Transverse colon (tissue), 4 donors: ENCODE data around the gene TLDC2. TPM values are rescaled to one million over a fixed set of nuclear protein-coding genes. Genes with fewer than 3 reads are reported as not detected.

ENCODE experiments used
- DNase-seq: peaks from one replicate; pipeline ENCODE4 v3.0.0-alpha.2; 2019
- H3K27ac ChIP-seq, 4 donors: fragments of 200-600 bp; sonication (generic); 2 replicates each; pipeline ENCODE4 v1.5.1; 2016 to 2018; ENCODE audit warnings: inconsistent platforms in 4 of 4
- H3K27me3 ChIP-seq: fragments of 200-600 bp; sonication (generic); 2 replicates; pipeline ENCODE4 v1.5.1; 2017; ENCODE audit warnings: inconsistent platforms
- H3K36me3 ChIP-seq, 4 donors: fragments of 200-600 bp; sonication (generic); 2 replicates each; pipeline ENCODE4 v1.5.1; 2017 to 2019; ENCODE audit warnings: inconsistent platforms in 4 of 4
- H3K4me1 ChIP-seq, 4 donors: fragments of 200-600 bp; sonication (generic); 2 replicates each; pipeline ENCODE4 v1.5.1; 2017 to 2020; ENCODE audit warnings: inconsistent platforms in 4 of 4
- H3K4me3 ChIP-seq, 4 donors: fragments of 200-600 bp; sonication (generic); 1 replicate in 1 of 4; 2 replicates in 3 of 4; pipeline versions ENCODE4 v1.5.1 to v1.6.1; 2017 to 2019; ENCODE audit warnings: inconsistent platforms in 4 of 4
- H3K9me3 ChIP-seq, 2 donors: fragments of 200-600 bp; sonication (generic); 2 replicates each; pipeline ENCODE4 v1.5.1; 2017 to 2019; ENCODE audit warnings: inconsistent platforms in 2 of 2
- EP300 ChIP-seq: sonication (generic); formaldehyde crosslinking; IDR thresholded peaks from one replicate; pipeline ENCODE4 v1.6.1; 2017; ENCODE audit warnings: antibody characterized with exemption, low read depth
- POLR2A ChIP-seq: fragments of 450-650 bp; IDR thresholded peaks from one replicate; pipeline ENCODE4 v1.6.1; 2016; ENCODE audit warnings: antibody characterized with exemption, mild to moderate bottlenecking, moderate library complexity
- POLR2AphosphoS5 ChIP-seq, 3 donors: sonication (generic); formaldehyde crosslinking; IDR thresholded peaks; one replicate each; pipeline ENCODE4 v1.6.1; 2016; ENCODE audit warnings: antibody characterized with exemption in 3 of 3
- WGBS, 2 donors: methylation state at CpG; one replicate each; pipeline ENCODE4 v1.1.5; 2018; ENCODE audit warnings: low coverage in 1 of 2; 5-methylcytosine and 5-hydroxymethylcytosine counted together
- in situ Hi-C, 4 donors: fragments of 200-750 bp; cut with MboI; loops; one replicate each; pipeline versions ENCODE4 v1.15.0 to v1.15.1; 2017; ENCODE audit warnings: low sequenced_read_pairs in 3 of 4, low pct_ligation_motif_present in 1 of 4, low pct_unique_long_range_greater_than_20kb in 1 of 4
- intact Hi-C: fragments of 100-400 bp; cut with DNase I; formaldehyde crosslinking; loops from one replicate; pipeline ENCODE4 v1.15.1; 2023; ENCODE audit warnings: low total_unique reads
- total RNA-seq, 4 donors: library from RNA; depleted of rRNA; stranded (reverse); fragments of >200 nt; gene quantifications; one replicate each; pipeline ENCODE4 v1.1.0, GENCODE V29; 2016
- TF ChIP-seq, protein P1 (sequence below), 5 experiments: fragments of 200-600 bp in 3 of 5; fragments of 450-650 bp in 2 of 5; sonication (generic) in 3 of 5; IDR thresholded peaks; 1 replicate in 2 of 5; 2 replicates in 3 of 5; pipeline ENCODE4 v1.5.1; 2016 to 2017; ENCODE audit warnings: antibody characterized with exemption in 5 of 5, inconsistent platforms in 3 of 5, mild to moderate bottlenecking in 2 of 5, moderate library complexity in 1 of 5

The TLDC2 gene
- total RNA-seq, 4 donors from 2014 or later = 22.9 to 26.1 (median 23.2) TPM

DNA sequence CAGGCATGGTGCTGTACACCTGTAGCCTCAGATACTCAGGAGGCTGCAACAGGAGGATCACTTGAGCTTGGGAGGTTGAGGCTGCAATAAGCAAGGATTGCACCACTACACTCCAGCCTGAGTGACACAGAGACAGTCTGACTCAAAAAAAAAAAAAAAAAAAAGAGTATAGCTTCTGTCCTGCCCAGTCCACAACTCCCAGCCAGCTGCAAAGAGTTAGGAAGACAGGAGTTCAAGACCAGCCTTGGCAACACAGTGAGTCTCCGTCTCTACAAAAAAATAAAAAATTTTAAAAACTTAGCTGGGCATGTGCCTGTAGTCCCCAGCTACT lies 28.3 kb upstream of the TLDC2 start:
- in situ Hi-C loops (no loop called here), intact Hi-C loops (no loop called here)
- H3K27ac ChIP-seq = peak overlapping the region; percentile 84 to 90 (median 88)
- H3K4me3 ChIP-seq = no peak overlapping the region
- peaks cover 22 to 75% (median 48%) of the 10 kb centered on the region in 4 donors for H3K4me1 ChIP-seq
- H3K36me3 ChIP-seq = no peaks in the 10 kb centered on the region
- TF ChIP-seq POLR2AphosphoS5 (IDR thresholded peaks at IDR 0.05) = no peak
- TF ChIP-seq, protein P1, sequence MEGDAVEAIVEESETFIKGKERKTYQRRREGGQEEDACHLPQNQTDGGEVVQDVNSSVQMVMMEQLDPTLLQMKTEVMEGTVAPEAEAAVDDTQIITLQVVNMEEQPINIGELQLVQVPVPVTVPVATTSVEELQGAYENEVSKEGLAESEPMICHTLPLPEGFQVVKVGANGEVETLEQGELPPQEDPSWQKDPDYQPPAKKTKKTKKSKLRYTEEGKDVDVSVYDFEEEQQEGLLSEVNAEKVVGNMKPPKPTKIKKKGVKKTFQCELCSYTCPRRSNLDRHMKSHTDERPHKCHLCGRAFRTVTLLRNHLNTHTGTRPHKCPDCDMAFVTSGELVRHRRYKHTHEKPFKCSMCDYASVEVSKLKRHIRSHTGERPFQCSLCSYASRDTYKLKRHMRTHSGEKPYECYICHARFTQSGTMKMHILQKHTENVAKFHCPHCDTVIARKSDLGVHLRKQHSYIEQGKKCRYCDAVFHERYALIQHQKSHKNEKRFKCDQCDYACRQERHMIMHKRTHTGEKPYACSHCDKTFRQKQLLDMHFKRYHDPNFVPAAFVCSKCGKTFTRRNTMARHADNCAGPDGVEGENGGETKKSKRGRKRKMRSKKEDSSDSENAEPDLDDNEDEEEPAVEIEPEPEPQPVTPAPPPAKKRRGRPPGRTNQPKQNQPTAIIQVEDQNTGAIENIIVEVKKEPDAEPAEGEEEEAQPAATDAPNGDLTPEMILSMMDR (IDR thresholded peaks at IDR 0.05) = no peak
- TF ChIP-seq EP300 = no peak
- TF ChIP-seq POLR2A = no peak
- no peaks in the 10 kb centered on the region for H3K9me3 ChIP-seq
- no peaks in the 10 kb centered on the region for H3K27me3 ChIP-seq
- WGBS, 2 donors = 50% methylated on average over 1 of the region's 1 CpG; no CpG with 5 or more reads in 1 of the 2 donors
- no peak for DNase-seq

DNA sequence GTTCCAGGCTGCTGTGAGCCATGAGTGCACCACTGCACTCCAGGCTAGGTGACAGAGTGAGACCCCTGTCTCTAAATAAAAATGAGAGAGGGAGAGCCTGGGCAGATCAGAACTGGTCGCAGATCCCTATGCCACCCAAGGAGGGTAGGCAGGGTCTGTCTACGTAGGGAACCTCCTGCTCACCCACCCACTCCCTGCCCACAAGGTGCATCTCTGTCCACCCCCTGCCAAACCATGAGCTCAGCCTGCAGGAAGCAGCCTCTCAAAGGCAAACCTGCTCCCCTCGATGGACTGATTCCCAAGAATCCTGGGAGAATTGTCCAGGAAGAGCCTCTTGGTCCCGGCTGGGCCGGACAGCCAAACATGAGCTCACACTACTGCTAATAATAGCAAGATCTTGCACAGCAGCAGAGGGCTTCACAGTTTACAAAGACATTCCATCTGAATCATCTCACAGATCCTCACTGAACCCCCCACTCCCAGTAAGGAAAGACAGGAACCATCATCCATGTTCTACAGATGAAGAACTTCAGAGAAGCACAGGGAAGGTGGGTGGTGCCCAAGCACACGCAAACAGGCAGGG lies 27.8 kb upstream of the TLDC2 start:
- in situ Hi-C loops (no loop called here), intact Hi-C loops (no loop called here)
- DNase-seq = no peak
- Histone ChIP-seq H3K27me3 (no peaks in the 10 kb centered on the region), H3K36me3 (no peaks in the 10 kb centered on the region), H3K4me3 (no peak overlapping the region), H3K9me3 (no peaks in the 10 kb centered on the region), H3K27ac (peak overlapping the region; percentile 84 to 90 (median 88)), H3K4me1 (peaks cover 19 to 71% (median 44%) of the 10 kb centered on the region in 4 donors)
- 40 to 50% methylated on average over 1 to 6 of the region's 6 CpGs for whole genome bisulfite sequencing, 2 donors
- TF ChIP-seq, protein P1 (IDR thresholded peaks at IDR 0.05) = no peak
- TF ChIP-seq EP300 (no peak), POLR2AphosphoS5 (IDR thresholded peaks at IDR 0.05) (peak; percentile 43 to 66 (median 58))

DNA sequence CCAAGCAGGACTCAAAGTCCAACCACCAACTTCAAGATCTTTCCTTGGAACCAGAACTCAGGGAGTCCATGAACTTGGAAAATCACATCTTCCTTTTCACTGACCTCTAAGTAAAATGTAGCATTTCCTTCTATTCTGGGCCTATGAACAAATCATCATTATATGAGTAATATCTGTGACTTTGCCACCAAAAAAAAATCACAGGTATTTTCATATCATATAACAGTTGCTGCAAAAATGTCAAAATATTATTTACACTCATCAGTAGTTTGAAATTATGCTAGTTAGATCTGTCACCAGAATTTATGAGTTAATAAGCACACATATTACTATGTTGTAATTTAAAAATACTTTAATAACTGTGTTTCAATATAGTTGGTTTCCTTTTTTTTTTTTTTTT lies 27.3 kb upstream of the TLDC2 start:
- no peak for TF ChIP-seq POLR2AphosphoS5 (IDR thresholded peaks at IDR 0.05)
- no peak for TF ChIP-seq POLR2A
- TF ChIP-seq, protein P1 (IDR thresholded peaks at IDR 0.05) = no peak
- no peak for TF ChIP-seq EP300
- DNase-seq = no peak
- Histone ChIP-seq H3K4me3 (no peak overlapping the region), H3K27ac (peak overlapping the region; percentile 84 to 90 (median 88)), H3K27me3 (no peaks in the 10 kb centered on the region), H3K9me3 (no peaks in the 10 kb centered on the region), H3K36me3 (no peaks in the 10 kb centered on the region), H3K4me1 (peaks cover 14 to 66% (median 39%) of the 10 kb centered on the region in 4 donors)
- intact Hi-C loops = no loop called here
- in situ Hi-C loops = no loop called here

DNA sequence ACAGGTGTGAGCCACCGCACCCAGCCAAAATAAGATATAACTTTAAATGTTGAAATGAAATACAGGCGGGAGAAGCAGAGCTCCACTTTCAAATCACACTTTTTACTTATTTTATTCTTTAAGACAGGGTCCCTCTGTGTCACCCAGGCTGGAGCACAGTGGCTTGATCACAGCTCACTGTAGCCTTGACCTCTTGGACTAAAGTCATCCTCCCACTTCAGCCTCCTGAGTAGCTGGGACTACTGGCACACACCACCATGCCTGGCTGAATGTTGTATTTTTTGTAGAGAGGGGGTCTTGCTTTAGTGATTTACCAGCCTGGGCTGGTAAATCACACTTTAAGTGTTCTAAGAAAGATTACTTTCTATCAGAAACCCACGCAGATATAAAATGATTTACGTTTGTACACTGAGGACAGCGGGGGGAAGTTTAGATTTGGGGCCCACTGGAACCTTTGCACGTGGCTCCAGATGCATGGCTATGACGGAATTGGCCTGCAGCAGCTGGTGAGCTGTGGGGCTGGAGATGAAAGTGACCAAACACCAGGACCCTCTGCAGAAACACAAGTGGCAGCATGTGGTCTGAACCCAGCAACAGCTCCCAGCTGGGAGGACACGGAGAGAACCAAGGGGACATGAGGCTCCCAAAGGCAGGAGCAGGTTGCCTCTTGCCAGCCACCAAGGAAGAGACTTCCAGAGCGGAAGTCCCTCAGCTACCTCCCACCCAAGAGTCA lies 26.4 kb upstream of the TLDC2 start:
- in situ Hi-C loops (no loop called here), intact Hi-C loops (no loop called here)
- H3K27ac ChIP-seq = peak overlapping the region; percentile 84 to 90 (median 88)
- H3K9me3 ChIP-seq = no peaks in the 10 kb centered on the region
- no peak for DNase-seq
- H3K36me3 ChIP-seq = no peaks in the 10 kb centered on the region
- no peak overlapping the region for H3K4me3 ChIP-seq
- TF ChIP-seq POLR2AphosphoS5 (IDR thresholded peaks at IDR 0.05) = no peak
- no peak for TF ChIP-seq POLR2A
- TF ChIP-seq, protein P1 (IDR thresholded peaks at IDR 0.05) = no peak
- TF ChIP-seq EP300 = no peak
- peaks cover 22 to 65% (median 44%) of the 10 kb centered on the region in 4 donors for H3K4me1 ChIP-seq
- 80 to 89% methylated on average over 7 to 9 of the region's 9 CpGs for WGBS, 2 donors
- no peaks in the 10 kb centered on the region for H3K27me3 ChIP-seq
